ENCODE results near the gene MYH10.

Gene MYH10

GRCh38 chr17:8609910-8610309 is 20.6 kb downstream of the MYH10 start:
- no peak for DNase-seq (ENCODE audit: low read depth in 2 of 2)

- DNase-seq (ENCODE audit: low read depth in 2 of 2), result no peak
Observed at GRCh38 chr17:8608001-8608400, 22.5 kb downstream of the MYH10 start.

- no peak for DNase-seq (ENCODE audit: low read depth in 2 of 2)
Observed at GRCh38 chr17:8606401-8606800, 24.1 kb downstream of the MYH10 start.

- no peak for DNase-seq (ENCODE audit: low read depth in 2 of 2)
Observed at GRCh38 chr17:8602679-8603078, 27.8 kb downstream of the MYH10 start.

GRCh38 chr17:8599351-8600011 is 31.0 kb downstream of the MYH10 start:
- no peak for DNase-seq (ENCODE audit: low read depth in 2 of 2)

GRCh38 chr17:8598913-8599312 is 31.6 kb downstream of the MYH10 start:
- no peak for DNase-seq (ENCODE audit: low read depth in 2 of 2)

GRCh38 chr17:8593830-8594229 is 36.7 kb downstream of the MYH10 start:
- no peak for DNase-seq (ENCODE audit: low read depth in 2 of 2)

- no peak for DNase-seq (ENCODE audit: low read depth in 2 of 2)
Observed at GRCh38 chr17:8593276-8593675, 37.2 kb downstream of the MYH10 start.

GRCh38 chr17:8588877-8589554 is 41.5 kb downstream of the MYH10 start:
- no peak for DNase-seq (ENCODE audit: low read depth in 2 of 2)

- DNase-seq (ENCODE audit: low read depth in 2 of 2), result no peak
Observed at GRCh38 chr17:8586766-8587165, 43.8 kb downstream of the MYH10 start.

- no peak for DNase-seq (ENCODE audit: low read depth in 2 of 2)
Observed at GRCh38 chr17:8585911-8586310, 44.6 kb downstream of the MYH10 start.

- DNase-seq (ENCODE audit: low read depth in 2 of 2), result no peak
Observed at GRCh38 chr17:8583954-8584353, 46.6 kb downstream of the MYH10 start.

- no peak for DNase-seq (ENCODE audit: low read depth in 2 of 2)
Observed at GRCh38 chr17:8580952-8581658, 49.4 kb downstream of the MYH10 start.

GRCh38 chr17:8577868-8578267 is 52.7 kb downstream of the MYH10 start:
- no peak for DNase-seq (ENCODE audit: low read depth in 2 of 2)

- DNase-seq (ENCODE audit: low read depth in 2 of 2), result no peak
Observed at GRCh38 chr17:8576559-8577294, 53.8 kb downstream of the MYH10 start.

- DNase-seq (ENCODE audit: low read depth in 2 of 2), result no peak
Observed at GRCh38 chr17:8574687-8575086, 55.8 kb downstream of the MYH10 start.

GRCh38 chr17:8572764-8573163 is 57.8 kb downstream of the MYH10 start:
- DNase-seq (ENCODE audit: low read depth in 2 of 2), result no peak

- no peak for DNase-seq (ENCODE audit: low read depth in 2 of 2)
Observed at GRCh38 chr17:8563981-8564602, 66.4 kb downstream of the MYH10 start.

- DNase-seq (ENCODE audit: low read depth in 2 of 2), result no peak
Observed at GRCh38 chr17:8563024-8563776, 67.3 kb downstream of the MYH10 start.

- DNase-seq (ENCODE audit: low read depth in 2 of 2), result no peak
Observed at GRCh38 chr17:8558144-8558543, 72.4 kb downstream of the MYH10 start.

- DNase-seq (ENCODE audit: low read depth in 2 of 2), result no peak
Observed at GRCh38 chr17:8557176-8557806, 73.2 kb downstream of the MYH10 start.
